Stimulated activated CD4-positive, alpha-beta T cell treated with anti-CD3 and anti-CD28 coated beads, Interleukin-4, amount 100 ng/mL, for 1 hour (primary cell): ENCODE results near the gene KBTBD7.
"Not testable (repeated sequence)": the region's sequence is repeated elsewhere in the genome, so short reads cannot be mapped to it uniquely, and the experiment has no call there.

Experiments used
- DNase-seq: peaks from one replicate; pipeline ENCODE4 v3.0.0-alpha.2; 2020

The KBTBD7 gene

DNA sequence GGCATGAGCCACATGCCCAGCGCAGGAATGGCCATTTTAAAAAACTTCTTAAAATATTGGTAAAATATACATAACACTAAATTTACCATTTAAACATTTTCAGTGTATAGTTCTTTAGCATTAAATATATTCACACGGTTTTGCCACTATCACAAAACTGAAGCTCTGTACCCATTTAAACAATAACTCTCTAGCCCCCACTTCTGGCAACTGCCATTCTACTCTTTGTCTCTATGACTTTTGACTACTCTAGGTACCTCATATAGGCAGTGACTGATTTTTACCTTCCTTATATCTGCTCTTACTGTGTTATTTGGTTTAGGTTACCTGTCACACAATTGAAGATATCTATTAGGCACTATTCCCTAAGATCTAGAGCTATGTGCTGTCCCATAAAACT is 2.3 kb upstream of the KBTBD7 start:
- DNase-seq = no peak

DNA sequence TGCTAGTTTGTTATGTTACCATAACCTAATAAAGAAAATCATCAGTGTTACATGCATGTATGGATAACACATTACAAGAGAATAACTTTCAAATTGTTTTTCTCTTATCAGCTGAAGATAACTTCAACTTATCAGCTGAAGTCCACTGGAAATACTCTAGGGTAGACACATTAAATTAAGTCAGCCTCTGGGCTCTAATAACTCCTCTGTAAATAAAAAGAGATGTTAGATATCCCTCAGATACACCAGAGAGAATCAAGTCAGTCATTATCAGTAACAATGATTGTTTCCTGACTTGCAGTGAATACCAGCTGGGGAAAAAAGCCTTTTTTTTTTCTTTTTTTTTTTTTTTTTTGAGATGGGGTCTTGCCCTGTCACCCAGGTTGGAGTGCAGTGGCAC is 1.6 kb upstream of the KBTBD7 start:
- DNase-seq = no peak

DNA sequence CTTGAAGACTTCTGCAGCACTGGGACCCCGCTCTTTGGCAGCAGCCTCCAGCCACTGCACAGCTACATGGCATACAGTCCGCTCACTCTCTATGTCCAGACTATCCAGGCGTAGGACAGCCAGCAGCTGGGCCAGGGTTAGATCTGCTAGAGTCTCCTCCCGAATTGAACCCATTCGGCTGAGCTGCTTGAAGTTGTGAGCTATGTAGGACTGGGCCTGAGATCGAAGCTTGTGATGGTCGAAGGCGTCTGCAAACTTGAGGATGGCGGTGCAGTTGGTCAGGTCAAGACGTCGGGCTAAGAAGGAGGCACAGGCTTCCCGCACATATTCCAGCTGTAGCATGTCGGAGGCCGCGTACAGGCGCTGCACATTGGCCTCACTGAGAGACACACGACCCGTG is 900 bp downstream of the KBTBD7 start:
- no peak for DNase-seq

DNA sequence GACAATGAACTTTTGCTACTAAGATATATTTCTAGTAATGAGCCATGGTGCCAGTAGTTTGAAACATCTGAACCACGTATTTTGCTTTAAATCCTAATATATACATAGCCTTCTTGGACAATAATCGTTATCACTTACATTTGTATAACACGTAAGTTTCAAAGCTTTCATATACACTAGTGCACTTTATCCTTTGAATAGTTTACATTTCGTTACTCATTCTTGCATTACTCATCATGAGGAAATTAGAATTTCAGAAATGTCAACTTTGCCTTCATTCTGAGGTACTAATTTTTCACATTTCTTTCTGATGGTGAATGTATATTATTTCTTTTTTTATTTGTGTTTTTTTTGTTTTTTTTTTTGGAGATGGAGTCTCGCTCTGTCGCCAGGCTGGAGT is 5.8 kb downstream of the KBTBD7 start:
- no peak for DNase-seq

DNA sequence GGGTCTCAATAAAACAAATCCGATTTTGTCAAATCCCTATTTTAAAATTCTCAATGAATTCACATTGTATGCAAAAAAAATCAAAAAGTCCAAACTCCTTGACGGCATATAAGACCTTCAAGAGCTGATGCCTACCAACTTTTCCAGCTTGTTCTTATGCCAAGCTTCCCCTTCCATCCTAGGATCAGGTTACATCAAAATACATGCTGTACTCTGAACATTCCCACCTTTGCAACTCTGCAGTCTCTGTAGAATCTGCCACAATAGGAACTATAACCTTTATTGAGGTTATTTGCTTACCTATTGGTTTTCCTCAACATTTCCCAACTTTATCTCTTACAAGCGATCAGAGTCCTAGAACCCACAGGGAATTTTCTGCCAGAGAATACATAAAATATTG is 7.9 kb downstream of the KBTBD7 start:
- DNase-seq = no peak

DNA sequence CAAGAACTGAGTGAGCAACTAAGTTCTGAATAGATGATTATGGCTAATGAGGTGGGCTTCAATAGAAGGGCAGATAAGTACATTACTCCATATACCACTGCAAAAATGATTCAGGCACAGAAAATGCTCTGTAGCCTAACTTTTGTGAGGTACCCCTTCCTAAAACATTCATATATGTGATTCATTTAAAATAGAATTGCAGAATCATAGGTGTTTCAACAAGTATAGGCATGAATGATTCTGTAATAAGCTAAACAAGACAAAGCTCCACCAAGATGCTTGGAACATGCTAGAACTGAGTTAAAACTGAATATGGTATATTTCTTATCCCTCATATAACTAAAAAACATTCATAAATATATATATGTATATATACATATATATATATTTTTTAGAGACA is 12.1 kb downstream of the KBTBD7 start:
- no peak for DNase-seq

DNA sequence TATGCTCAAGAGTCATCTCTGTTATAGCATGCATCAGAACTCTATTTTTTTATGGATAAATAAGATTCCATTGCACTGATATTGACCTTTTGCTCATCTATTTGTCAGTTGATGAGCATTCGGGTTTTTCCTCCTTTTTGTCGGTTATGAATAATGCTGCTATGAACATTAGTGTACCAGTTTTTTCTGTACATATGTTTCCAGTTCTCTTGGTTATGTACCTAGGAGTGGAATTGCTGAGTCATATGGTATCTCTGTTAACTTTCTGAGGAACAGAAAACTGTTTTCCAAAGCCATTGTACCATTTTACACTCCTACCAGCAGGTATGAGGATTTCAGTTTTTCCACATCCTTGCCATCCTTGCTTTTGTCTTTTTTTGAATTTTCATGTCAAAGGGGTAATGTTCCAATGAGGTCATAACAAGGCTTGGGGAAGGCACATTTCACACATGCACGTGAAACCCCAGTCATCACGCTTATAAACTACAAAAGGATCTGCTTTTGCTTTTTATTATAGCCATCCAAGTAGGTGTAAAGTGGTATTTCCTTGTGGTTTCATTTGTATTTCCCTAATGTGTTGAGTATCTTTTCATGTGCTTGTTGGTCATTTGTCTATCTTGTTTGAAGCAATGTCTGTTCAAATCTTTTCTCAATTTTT is 14.6 kb downstream of the KBTBD7 start:
- no peak for DNase-seq

DNA sequence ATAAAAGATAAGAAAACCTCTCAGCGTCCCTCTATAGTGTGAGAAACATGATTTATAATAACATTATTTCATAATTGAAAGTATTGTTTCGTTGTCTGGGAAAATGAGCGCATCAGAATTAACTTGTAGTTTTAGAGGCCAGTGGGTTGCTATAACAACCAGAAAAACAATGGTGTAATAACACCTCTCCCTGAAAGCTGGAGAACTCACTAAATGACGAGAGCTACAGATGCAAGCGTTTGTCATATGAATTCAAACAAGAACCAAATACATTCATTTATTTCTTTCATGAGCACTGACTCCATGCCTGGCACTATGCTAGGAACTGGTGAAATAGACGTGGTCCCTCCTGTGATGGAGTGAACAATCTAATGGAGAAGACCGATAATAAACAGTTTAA is 16.3 kb downstream of the KBTBD7 start:
- DNase-seq = no peak

DNA sequence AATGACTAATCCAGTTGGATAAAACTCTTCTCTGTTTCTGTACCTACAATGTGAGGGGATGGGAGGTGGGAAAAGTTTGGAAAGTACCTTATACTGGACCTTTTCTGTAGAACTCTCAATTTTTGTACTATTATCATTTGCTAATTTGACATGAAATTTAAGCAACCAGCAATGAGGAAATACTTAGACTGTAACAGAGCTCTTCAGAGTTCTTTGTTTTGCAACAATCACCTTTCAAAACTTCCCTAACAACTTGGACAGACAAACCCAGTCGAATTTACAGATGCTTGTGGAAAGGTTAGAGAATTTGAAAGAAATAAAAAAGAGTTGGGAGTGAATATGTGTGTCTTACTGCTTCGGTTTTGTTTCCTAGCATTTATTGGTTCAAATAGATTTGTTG is 16.8 kb downstream of the KBTBD7 start:
- no peak for DNase-seq

DNA sequence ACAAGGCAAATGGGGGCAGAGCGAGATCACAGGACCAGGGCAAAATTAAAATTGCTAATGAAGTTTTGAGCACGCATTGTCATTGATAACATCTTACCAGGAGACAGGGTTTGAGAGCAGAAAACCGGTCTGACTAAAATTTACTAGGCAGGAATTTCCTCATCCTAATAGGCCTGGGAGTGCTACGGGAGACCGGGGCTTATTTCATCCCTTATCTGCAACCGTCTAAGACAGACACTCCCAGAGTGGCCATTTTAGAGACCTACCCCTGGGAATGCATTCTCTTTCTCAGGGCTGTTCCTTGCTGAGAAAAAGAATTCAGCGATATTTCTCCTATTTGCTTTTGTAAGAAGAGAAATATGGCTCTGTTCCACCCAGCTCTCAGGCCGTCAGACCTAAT is 18.8 kb downstream of the KBTBD7 start:
- not testable (repeated sequence) for DNase-seq

DNA sequence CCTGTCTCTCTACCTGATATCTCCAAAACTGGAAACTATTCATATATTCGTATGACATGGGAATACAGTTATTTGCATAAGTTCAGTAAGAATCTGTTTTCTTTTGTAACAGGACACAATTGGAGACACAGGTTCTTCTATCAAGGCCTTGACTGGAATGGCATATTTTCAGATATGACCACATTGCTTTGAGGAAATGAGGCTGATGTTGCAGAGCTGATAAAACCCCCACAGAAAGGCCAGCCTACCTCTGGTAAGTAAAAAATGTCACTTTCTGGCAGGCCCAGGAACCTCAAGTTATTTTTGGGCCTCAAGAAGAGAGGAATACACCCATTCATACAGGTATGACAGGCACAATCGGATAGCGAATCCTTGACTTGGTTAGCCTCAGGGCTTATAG is 32.2 kb downstream of the KBTBD7 start:
- DNase-seq = no peak

DNA sequence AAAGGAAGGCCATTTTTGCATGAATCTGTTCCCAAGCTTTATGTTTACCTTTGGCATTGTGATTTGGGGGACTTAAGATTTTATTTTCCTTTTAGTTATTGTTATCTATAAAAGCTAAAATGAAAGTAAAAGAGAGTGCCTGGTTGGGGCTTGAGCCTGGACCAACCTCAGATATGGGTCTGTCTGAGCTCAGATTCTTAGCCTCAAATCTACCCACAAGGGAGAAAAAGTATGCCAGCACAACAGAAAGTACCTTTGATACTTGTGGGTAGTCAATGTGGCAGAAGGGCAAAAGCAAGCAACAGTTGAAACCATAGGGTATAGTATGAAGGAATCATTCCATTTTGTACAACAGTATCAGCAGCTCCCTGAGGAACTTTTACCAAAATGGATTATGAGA is 35.2 kb downstream of the KBTBD7 start:
- DNase-seq = no peak

DNA sequence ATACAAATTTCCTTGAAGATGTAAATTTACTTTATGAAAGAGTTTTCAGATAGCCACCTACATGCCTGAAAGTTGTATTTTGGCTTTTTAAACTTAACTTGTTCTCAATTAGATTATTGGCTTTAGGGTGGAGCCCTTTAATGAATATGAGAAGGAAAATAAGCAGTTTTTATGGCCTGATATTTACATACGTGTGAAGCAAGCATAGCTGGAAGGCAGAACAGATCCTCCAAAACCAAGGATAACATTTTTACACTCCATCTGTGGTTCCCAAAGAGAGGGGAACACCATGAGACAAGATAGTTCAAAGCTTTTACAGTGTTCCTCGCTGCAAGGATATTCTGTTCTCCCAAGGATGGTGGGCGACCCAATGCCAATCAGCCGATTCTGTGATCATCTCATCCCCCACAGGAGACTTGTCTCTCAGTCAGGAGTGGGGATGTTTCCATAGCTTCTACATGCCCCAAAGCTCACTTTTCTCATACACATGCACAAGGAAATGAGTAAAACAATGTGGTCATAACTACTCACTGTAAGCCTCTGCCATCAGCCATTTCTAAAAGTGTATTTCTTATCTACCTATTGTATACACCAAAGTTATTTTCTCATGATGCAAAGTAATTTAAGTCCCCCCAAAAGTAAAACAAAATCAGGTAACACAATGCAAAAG is 37.2 kb downstream of the KBTBD7 start:
- no peak for DNase-seq

DNA sequence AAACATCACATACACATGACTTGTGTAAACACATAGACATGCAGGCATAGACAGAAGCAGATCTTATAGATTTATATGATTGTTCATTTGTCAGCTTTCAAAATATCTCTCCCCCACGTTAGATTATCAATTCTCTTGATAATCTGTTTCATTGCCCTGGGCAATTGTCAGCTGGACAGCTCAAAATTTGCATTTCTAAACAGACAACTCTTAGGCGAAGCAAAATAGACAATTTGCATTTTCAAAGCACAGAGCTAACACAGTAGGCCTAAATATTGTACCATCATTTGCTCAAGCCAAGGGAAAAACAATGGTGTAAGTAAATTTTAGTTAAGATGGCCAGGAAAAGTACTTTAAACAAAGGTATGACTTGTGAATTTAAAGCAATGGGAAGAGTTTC is 37.7 kb downstream of the KBTBD7 start:
- no peak for DNase-seq

DNA sequence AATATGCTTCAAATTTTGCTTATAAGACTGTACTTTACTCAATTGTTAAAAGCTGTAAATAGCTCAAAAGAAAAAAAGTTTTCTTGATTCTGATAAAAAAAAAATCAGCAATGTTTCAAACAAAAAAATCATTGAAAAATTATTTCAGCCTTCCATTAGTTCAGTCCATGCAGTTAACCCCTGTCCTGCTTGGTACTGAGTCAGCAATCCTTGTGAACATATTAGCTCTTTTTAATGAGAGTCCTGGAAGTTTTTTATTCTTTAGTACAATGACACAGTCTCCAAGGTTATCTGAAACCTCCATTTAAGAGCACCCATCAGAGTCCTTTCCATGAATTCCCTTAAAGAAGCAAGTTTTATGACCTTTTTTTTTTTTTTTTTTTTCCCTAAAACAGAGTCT is 40.3 kb downstream of the KBTBD7 start:
- no peak for DNase-seq

DNA sequence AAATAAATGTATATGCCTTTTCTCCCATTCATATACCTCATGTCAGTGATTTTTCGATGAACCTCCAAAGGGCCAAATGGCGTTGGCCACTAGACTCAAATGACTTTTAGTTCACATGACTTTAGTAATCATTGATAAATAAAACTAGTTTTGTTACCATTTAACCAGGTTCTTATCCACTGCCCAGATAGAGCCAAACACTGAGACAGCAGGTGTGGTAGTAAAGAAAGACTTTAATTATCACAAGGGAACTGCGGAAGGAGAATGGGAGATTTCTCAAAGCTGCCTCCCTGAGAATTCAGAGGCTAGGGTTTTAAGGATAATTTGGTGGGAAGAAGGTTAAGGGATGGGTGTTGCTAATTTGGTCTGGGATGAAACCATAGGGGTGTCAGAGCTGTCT is 42.4 kb downstream of the KBTBD7 start:
- DNase-seq = no peak

DNA sequence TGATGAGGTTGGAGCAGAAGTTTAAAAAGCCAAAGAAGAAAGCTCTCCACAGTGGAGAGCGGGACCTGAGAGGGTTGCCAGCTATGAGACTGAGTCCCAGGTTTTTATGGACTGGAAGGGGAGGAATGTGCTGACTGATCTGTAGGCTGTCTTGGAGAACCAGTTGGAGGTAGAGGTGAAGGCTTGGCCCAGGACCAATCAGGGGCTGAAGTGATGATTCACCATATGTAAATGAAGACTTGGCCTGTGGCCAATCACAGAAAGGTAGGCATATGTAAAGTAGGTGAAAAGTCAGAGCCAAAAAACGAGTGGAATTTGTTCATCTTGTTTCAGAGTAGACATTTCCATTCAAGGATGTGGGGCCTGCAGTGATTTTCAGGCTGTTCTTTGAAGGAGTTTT is 44.3 kb downstream of the KBTBD7 start:
- no peak for DNase-seq

DNA sequence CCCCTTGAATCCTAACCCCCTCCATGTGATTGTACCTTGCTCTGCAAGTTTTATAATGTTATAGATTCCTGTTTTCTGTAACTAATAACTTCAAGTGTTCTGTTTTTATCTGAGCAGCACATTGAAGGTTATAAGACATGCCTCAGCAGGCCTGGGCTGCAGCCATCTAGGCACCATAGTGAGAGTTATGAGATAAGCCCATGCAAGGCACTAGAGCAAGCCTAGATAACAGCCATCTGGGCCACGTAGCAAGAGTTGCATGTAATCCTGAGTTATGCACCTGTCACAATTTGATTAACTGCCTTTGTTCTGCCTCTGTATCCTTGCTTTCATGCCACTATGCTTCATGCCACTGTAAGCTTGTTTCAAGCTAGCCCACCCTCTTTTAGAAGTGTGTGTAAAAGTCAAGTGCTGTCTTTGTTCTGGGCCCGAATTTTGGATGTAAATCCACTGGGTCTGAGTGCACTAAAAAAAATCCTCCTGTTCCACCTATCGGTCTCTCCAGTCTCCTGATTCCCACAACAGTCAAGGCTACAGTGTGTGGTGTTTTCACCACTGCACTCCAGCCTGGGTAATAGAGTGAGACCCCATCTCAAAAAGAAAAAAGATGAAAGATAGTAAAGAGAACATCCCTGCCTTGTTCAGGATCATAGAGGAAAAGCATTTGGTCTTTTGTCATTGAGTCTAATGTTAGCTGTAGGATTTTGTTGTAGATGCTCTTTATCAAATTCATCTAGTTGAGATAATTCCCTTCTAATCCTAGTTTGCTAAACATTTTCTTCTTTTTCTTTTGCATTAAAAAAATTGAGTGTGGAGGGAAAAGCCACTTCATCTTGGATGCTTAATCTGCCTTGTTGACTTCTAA is 45.7 kb downstream of the KBTBD7 start:
- DNase-seq = no peak

DNA sequence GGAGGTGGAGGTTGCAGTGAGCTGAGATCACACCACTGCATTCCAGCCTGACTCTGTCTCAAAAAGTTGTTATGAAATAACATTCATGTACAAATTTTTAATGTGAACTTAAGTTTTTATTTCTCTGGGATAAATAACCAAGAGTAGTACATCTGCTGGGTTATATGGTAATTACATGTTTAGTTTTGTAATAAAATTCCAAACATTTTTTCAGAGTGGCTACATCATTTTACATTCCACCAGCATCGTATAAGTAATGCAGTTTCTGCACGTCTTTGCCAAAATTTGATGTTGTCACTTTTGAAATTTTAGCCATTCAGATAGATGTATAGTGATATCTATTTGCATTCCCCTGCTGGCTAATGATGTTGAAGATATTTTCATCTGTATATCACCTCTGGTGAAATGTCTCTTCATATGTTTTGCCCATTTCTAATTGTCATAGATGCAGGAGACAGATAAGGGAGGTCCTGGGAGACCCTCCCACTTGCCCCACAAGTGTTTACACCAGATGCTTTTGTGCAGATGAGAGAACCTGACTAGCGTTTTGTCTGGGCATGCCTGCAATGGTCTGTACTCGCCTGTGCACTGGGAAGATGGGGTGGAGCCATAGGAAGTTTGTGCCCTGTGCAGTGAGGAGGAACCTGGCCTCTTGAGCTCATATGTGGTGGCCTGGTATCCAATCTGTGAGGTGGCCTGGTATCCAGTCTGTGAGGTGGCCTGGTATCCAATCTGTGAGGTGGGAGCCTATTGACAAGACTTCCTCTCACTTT is 49.0 kb downstream of the KBTBD7 start:
- DNase-seq = no peak

DNA sequence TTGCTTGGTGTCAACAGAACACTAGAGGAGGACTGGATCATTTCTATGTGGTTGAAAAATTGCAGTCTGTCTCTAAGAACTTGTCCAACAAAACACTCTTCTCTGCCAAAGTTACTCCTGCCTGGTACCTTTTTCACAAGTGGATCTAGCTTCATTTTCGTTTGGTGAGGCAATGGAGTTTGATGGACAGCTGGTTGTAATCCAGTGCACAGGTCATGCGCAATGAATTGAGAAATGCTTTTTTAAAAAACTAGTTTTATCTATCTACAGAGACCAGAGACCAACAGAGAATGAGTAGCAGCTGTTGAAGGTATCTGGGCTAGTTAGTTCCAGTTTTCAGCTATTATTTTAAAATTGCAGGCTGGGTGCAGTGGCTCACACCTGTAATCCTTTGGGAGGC is 49.8 kb downstream of the KBTBD7 start:
- no peak for DNase-seq
